Transverse colon (tissue), 4 donors: ENCODE measurements around the gene AEBP2. TPM values are rescaled to one million over a fixed set of nuclear protein-coding genes. Genes with fewer than 3 reads are reported as not detected.
"Not testable (repeated sequence)": the region's sequence is repeated elsewhere in the genome, so short reads cannot be mapped to it uniquely, and the experiment has no call there.

Experiments
- DNase-seq: peaks from one replicate; pipeline ENCODE4 v3.0.0-alpha.2; 2019
- H3K27ac ChIP-seq, 4 donors: fragments of 200-600 bp; sonication (generic); 2 replicates each; pipeline ENCODE4 v1.5.1; 2016 to 2018; ENCODE audit warnings: inconsistent platforms in 4 of 4
- H3K27me3 ChIP-seq: fragments of 200-600 bp; sonication (generic); 2 replicates; pipeline ENCODE4 v1.5.1; 2017; ENCODE audit warnings: inconsistent platforms
- H3K36me3 ChIP-seq, 4 donors: fragments of 200-600 bp; sonication (generic); 2 replicates each; pipeline ENCODE4 v1.5.1; 2017 to 2019; ENCODE audit warnings: inconsistent platforms in 4 of 4
- H3K4me1 ChIP-seq, 4 donors: fragments of 200-600 bp; sonication (generic); 2 replicates each; pipeline ENCODE4 v1.5.1; 2017 to 2020; ENCODE audit warnings: inconsistent platforms in 4 of 4
- H3K4me3 ChIP-seq, 4 donors: fragments of 200-600 bp; sonication (generic); 1 replicate in 1 of 4; 2 replicates in 3 of 4; pipeline versions ENCODE4 v1.5.1 to v1.6.1; 2017 to 2019; ENCODE audit warnings: inconsistent platforms in 4 of 4
- H3K9me3 ChIP-seq, 2 donors: fragments of 200-600 bp; sonication (generic); 2 replicates each; pipeline ENCODE4 v1.5.1; 2017 to 2019; ENCODE audit warnings: inconsistent platforms in 2 of 2
- CTCF ChIP-seq, 5 experiments: fragments of 200-600 bp in 3 of 5; fragments of 450-650 bp in 2 of 5; sonication (generic) in 3 of 5; IDR thresholded peaks; 1 replicate in 2 of 5; 2 replicates in 3 of 5; pipeline ENCODE4 v1.5.1; 2016 to 2017; ENCODE audit warnings: antibody characterized with exemption in 5 of 5, inconsistent platforms in 3 of 5, mild to moderate bottlenecking in 2 of 5, moderate library complexity in 1 of 5
- EP300 ChIP-seq: sonication (generic); formaldehyde crosslinking; IDR thresholded peaks from one replicate; pipeline ENCODE4 v1.6.1; 2017; ENCODE audit warnings: antibody characterized with exemption, low read depth
- POLR2A ChIP-seq: fragments of 450-650 bp; IDR thresholded peaks from one replicate; pipeline ENCODE4 v1.6.1; 2016; ENCODE audit warnings: antibody characterized with exemption, mild to moderate bottlenecking, moderate library complexity
- POLR2AphosphoS5 ChIP-seq, 3 donors: sonication (generic); formaldehyde crosslinking; IDR thresholded peaks; one replicate each; pipeline ENCODE4 v1.6.1; 2016; ENCODE audit warnings: antibody characterized with exemption in 3 of 3
- WGBS, 2 donors: methylation state at CpG; one replicate each; pipeline ENCODE4 v1.1.5; 2018; ENCODE audit warnings: low coverage in 1 of 2; 5-methylcytosine and 5-hydroxymethylcytosine counted together
- in situ Hi-C, 4 donors: fragments of 200-750 bp; cut with MboI; loops; one replicate each; pipeline versions ENCODE4 v1.15.0 to v1.15.1; 2017; ENCODE audit warnings: low sequenced_read_pairs in 3 of 4, low pct_ligation_motif_present in 1 of 4, low pct_unique_long_range_greater_than_20kb in 1 of 4
- intact Hi-C: fragments of 100-400 bp; cut with DNase I; formaldehyde crosslinking; loops from one replicate; pipeline ENCODE4 v1.15.1; 2023; ENCODE audit warnings: low total_unique reads
- total RNA-seq, 4 donors: library from RNA; depleted of rRNA; stranded (reverse); fragments of >200 nt; gene quantifications; one replicate each; pipeline ENCODE4 v1.1.0, GENCODE V29; 2016

AEBP2 gene
- total RNA-seq, 4 donors from 2014 or later: 12.5 to 37.3 (median 32.2) TPM

- H3K9me3 ChIP-seq: no peaks in the 10 kb centered on the region
- in situ Hi-C loops: no loop called here
Measured at GRCh38 chr12:19428246-19428645, 11.0 kb upstream of the AEBP2 start.

GRCh38 chr12:19429491-19429890, 9.8 kb upstream of the AEBP2 start:
- H3K27me3 ChIP-seq, H3K4me1 ChIP-seq, H3K9me3 ChIP-seq, intact Hi-C loops, H3K4me3 ChIP-seq, in situ Hi-C loops, H3K27ac ChIP-seq, DNase-seq, H3K36me3 ChIP-seq: not testable (repeated sequence)
- 90 to 100% methylated on average over 1 to 2 of the region's 2 CpGs for WGBS, 2 donors

More at GRCh38 chr12:19428246-19428645, 11.0 kb upstream of the AEBP2 start:
- no peak for DNase-seq
- Histone ChIP-seq H3K4me3 (no peak overlapping the region), H3K27ac (no peak overlapping the region), H3K4me1 (no peaks in the 10 kb centered on the region), H3K36me3 (no peaks in the 10 kb centered on the region), H3K27me3 (no peaks in the 10 kb centered on the region)
- 58 to 80% methylated on average over 3 to 5 of the region's 5 CpGs for WGBS, 2 donors
- TF ChIP-seq CTCF (IDR thresholded peaks at IDR 0.05): no peak
- no peak for TF ChIP-seq POLR2A
- no peak for TF ChIP-seq POLR2AphosphoS5 (IDR thresholded peaks at IDR 0.05)
- intact Hi-C loops: no loop called here

GRCh38 chr12:19430988-19431387, 8.3 kb upstream of the AEBP2 start:
- H3K27me3 ChIP-seq: no peaks in the 10 kb centered on the region
- H3K36me3 ChIP-seq: no peaks in the 10 kb centered on the region
- intact Hi-C loops: no loop called here
- in situ Hi-C loops: no loop called here
- TF ChIP-seq CTCF (IDR thresholded peaks at IDR 0.05): no peak
- TF ChIP-seq POLR2A: no peak
- TF ChIP-seq POLR2AphosphoS5 (IDR thresholded peaks at IDR 0.05): no peak
- no peak overlapping the region for H3K27ac ChIP-seq
- H3K4me3 ChIP-seq: no peak overlapping the region
- no peaks in the 10 kb centered on the region for H3K9me3 ChIP-seq
- no peak for DNase-seq
- H3K4me1 ChIP-seq: no peaks in the 10 kb centered on the region

GRCh38 chr12:19431407-19432308, 7.6 kb upstream of the AEBP2 start:
- Histone ChIP-seq H3K27ac (no peak overlapping the region), H3K4me3 (no peak overlapping the region), H3K4me1 (no peaks in the 10 kb centered on the region), H3K27me3 (no peaks in the 10 kb centered on the region), H3K36me3 (no peaks in the 10 kb centered on the region), H3K9me3 (no peaks in the 10 kb centered on the region)
- intact Hi-C loops (no loop called here), in situ Hi-C loops (no loop called here)
- TF ChIP-seq EP300 (no peak), CTCF (IDR thresholded peaks at IDR 0.05) (no peak), POLR2A (no peak), POLR2AphosphoS5 (IDR thresholded peaks at IDR 0.05) (no peak)
- DNase-seq: no peak
- 76 to 87% methylated on average over 2 to 5 of the region's 5 CpGs for WGBS, 2 donors
